Keratinocyte (primary cell): Measurements from ENCODE around the gene PCGF3. TPM values are rescaled to one million over a fixed set of nuclear protein-coding genes. Genes with fewer than 3 reads are reported as not detected.

ENCODE experiments used
- DNase-seq: peaks from one replicate; pipeline ENCODE4 v3.0.0-alpha.2; 2011; ENCODE audit warnings: low read depth, missing footprints, low spot score
- FAIRE-seq: peaks from 2 replicates; lab custom pipeline; 2011; peaks lifted over from hg19 to GRCh38; lab: Jason Lieb, UNC
- H2AFZ ChIP-seq: 2 replicates; pipeline ENCODE4 v1.6.0; 2012; ENCODE audit warnings: low read length, control low read depth, inconsistent platforms; ENCODE audit not compliant: control insufficient read depth
- H3K27ac ChIP-seq: 2 replicates; pipeline ENCODE4 v1.5.1; 2011; ENCODE audit warnings: low read length; ENCODE audit not compliant: control insufficient read depth, insufficient read depth
- H3K27me3 ChIP-seq: 3 replicates; pipeline ENCODE4 v1.6.0; 2011; ENCODE audit warnings: low read length; ENCODE audit not compliant: control insufficient read depth, insufficient read depth; ENCODE audit errors: extremely low read depth
- H3K36me3 ChIP-seq, 2 experiments: 2 replicates in 1 of 2; 3 replicates in 1 of 2; pipeline ENCODE4 v1.5.1; 2011; ENCODE audit warnings: low read length in 2 of 2, mild to moderate bottlenecking in 1 of 2; ENCODE audit not compliant: control insufficient read depth in 2 of 2, insufficient read depth in 2 of 2; ENCODE audit errors: extremely low read depth in 1 of 2
- H3K4me1 ChIP-seq: 3 replicates; pipeline ENCODE4 v1.5.1; 2011; ENCODE audit warnings: low read length; ENCODE audit not compliant: control insufficient read depth, insufficient read depth; ENCODE audit errors: extremely low read depth
- H3K4me2 ChIP-seq: 3 replicates; pipeline ENCODE4 v1.6.0; 2011; ENCODE audit warnings: low read depth, low read length; ENCODE audit not compliant: control insufficient read depth, insufficient read depth; ENCODE audit errors: extremely low read depth
- H3K4me3 ChIP-seq, 3 experiments: fragments of 200-600 bp in 1 of 3; sonication (generic) in 1 of 3; 2 replicates in 2 of 3; 3 replicates in 1 of 3; pipeline ENCODE4 v1.5.1; 2011 to 2016; ENCODE audit warnings: low read length in 3 of 3, mild to moderate bottlenecking in 3 of 3, control low read depth in 2 of 3, inconsistent platforms in 1 of 3, low read depth in 1 of 3, mixed read lengths in 1 of 3, mixed run types in 1 of 3, moderate library complexity in 1 of 3; ENCODE audit not compliant: control insufficient read depth in 2 of 3, insufficient read depth in 2 of 3; ENCODE audit errors: extremely low read depth in 1 of 3
- H3K79me2 ChIP-seq: 2 replicates; pipeline ENCODE4 v1.6.0; 2012; ENCODE audit warnings: low read length; ENCODE audit not compliant: control insufficient read depth, insufficient read depth
- H3K9ac ChIP-seq: 3 replicates; pipeline ENCODE4 v1.6.0; 2011; ENCODE audit warnings: low read length; ENCODE audit not compliant: control insufficient read depth, insufficient read depth; ENCODE audit errors: extremely low read depth
- H3K9me1 ChIP-seq: 3 replicates; pipeline ENCODE4 v1.6.0; 2011; ENCODE audit warnings: low read length; ENCODE audit not compliant: control insufficient read depth, insufficient read depth; ENCODE audit errors: extremely low read depth
- H3K9me3 ChIP-seq: 2 replicates; pipeline ENCODE4 v1.5.1; 2012; ENCODE audit warnings: low read depth, low read length; ENCODE audit not compliant: control insufficient read depth
- H4K20me1 ChIP-seq: 3 replicates; pipeline ENCODE4 v1.6.0; 2011; ENCODE audit warnings: low read length; ENCODE audit not compliant: control insufficient read depth, insufficient read depth; ENCODE audit errors: extremely low read depth
- CTCF ChIP-seq, 3 experiments: IDR thresholded peaks in 1 of 3; conservative IDR thresholded peaks in 1 of 3; optimal IDR thresholded peaks in 1 of 3; 2 replicates in 2 of 3; 3 replicates in 1 of 3; pipeline versions ENCODE3 to v1.5.1; 2011; ENCODE audit warnings: low read length in 3 of 3, mild to moderate bottlenecking in 3 of 3, moderate library complexity in 2 of 3, control low read depth in 1 of 3, inconsistent platforms in 1 of 3; ENCODE audit not compliant: insufficient read depth in 2 of 3; ENCODE audit errors: extremely low read depth in 1 of 3
- EZH2 ChIP-seq: IDR thresholded peaks from one replicate; pipeline ENCODE4 v1.6.1; 2012; ENCODE audit warnings: inconsistent platforms, mild to moderate bottlenecking, low read length, moderate library complexity
- dilution Hi-C: fragments of 300-500 bp; cut with MboI; formaldehyde crosslinking; loops from one replicate; pipeline ENCODE4 v1.7.0; 2020; ENCODE audit warnings: low sequenced_read_pairs; ENCODE audit not compliant: extremely low pct_ligation_motif_present
- polyA plus RNA-seq, 5 experiments: library from polyadenylated mRNA; depleted of rRNA in 3 of 5; stranded (reverse) in 3 of 5; stranded (forward) in 1 of 5; unstranded in 1 of 5; fragments of >200 nt; gene quantifications; 1 replicate in 1 of 5; 2 replicates in 3 of 5; 3 replicates in 1 of 5; pipeline versions ENCODE4 v1.2.1 to v1.2.3, GENCODE V29; 2011 to 2012; ENCODE audit warnings: missing spikeins in 2 of 5, low read depth in 1 of 5, low replicate concordance in 1 of 5

The PCGF3 gene
- polyA plus RNA-seq, 1 donor (not counting 4 experiments of a cell fraction or from before 2014, with no cell fraction given), result 40.1 TPM

- Histone ChIP-seq H3K27ac (no peak overlapping the region), H3K79me2 (peaks cover 79% of the 10 kb centered on the region), H2AFZ (no peak overlapping the region), H3K36me3 (peaks cover 5 to 12% of the 10 kb centered on the region in 2 experiments), H3K9ac (no peak overlapping the region), H3K27me3 (no peaks in the 10 kb centered on the region), H3K4me3 (no peak overlapping the region), H3K4me1 (no peaks in the 10 kb centered on the region), H3K4me2 (no peak overlapping the region), H3K9me3 (no peaks in the 10 kb centered on the region), H3K9me1 (no peaks in the 10 kb centered on the region), H4K20me1 (peaks cover 7% of the 10 kb centered on the region)
- no peak for TF ChIP-seq EZH2
- TF ChIP-seq CTCF (optimal IDR thresholded peaks at IDR 0.05 in 1 of 3, IDR thresholded peaks at IDR 0.05 in 1 of 3, conservative IDR thresholded peaks at IDR 0.05 in 1 of 3; ENCODE audit: extremely low read depth in 1 of 3, insufficient read depth in 2 of 3, low read length in 3 of 3), result no peak
- FAIRE-seq, result no peak
- DNase-seq, result no peak
- dilution Hi-C loops, result no loop called here
These were observed 8.5 kb downstream of the PCGF3 start for GRCh38 chr4:714087-714486.

DNA sequence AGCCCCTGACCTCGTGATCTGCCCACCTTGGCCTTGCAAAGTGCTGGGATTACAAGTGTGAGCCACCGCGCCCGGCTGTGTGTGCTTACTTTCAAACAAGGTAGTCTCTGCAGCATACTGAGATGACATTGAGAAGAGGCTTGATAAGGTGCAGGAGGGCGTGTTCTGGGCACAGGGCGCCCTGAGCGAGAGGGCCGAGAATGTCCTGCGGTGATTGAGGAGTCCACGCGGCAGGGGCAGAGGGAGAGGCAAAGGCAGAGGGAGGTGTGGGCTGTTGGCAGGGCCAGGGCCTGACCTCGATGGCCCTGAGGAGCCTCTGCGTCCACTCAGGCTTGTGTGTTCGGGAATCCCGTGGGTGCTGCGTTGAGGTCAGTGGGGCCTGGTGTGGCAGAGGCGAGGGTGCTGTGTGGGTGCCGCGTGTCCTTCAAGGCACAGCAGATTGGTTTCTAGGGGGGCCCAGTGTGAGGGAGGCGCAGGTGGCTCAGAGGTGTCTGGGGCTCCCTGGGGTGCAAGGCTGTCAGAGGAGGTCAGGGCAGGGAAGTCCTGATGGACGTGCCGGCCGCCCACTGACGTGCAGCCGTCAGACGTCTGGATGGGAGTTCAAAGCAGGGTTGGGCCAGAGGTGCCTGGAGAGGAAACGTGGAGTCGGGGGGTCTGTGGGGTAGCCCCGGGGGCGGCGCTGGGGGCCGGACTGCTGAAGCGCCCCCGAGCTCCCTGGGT is 12.1 kb downstream of the PCGF3 start:
- no peak for DNase-seq
- Histone ChIP-seq H3K27ac (no peak overlapping the region), H3K9me3 (no peaks in the 10 kb centered on the region), H2AFZ (no peak overlapping the region), H3K4me1 (peaks cover 19% of the 10 kb centered on the region), H4K20me1 (peaks cover 18% of the 10 kb centered on the region), H3K9ac (no peak overlapping the region), H3K36me3 (peaks cover 4 to 7% of the 10 kb centered on the region in 2 experiments), H3K4me3 (no peak overlapping the region), H3K4me2 (no peak overlapping the region), H3K27me3 (no peaks in the 10 kb centered on the region), H3K9me1 (no peaks in the 10 kb centered on the region), H3K79me2 (peaks cover 72% of the 10 kb centered on the region)
- dilution Hi-C loops, result no loop called here
- no peak for FAIRE-seq
- TF ChIP-seq CTCF (optimal IDR thresholded peaks at IDR 0.05 in 1 of 3, IDR thresholded peaks at IDR 0.05 in 1 of 3, conservative IDR thresholded peaks at IDR 0.05 in 1 of 3; ENCODE audit: extremely low read depth in 1 of 3, insufficient read depth in 2 of 3, low read length in 3 of 3) (no peak), EZH2 (no peak)
